NCI-H526 treated with DMSO at 0.1 percent for 48 hours (cell line): ENCODE results near the gene NUBPL.
"Not testable (repeated sequence)": the region's sequence is repeated elsewhere in the genome, so short reads cannot be mapped to it uniquely, and the experiment has no call there.

Source experiments
- DNase-seq: peaks from one replicate; lab custom pipeline; 2025; lab: John Stamatoyannopoulos, UW

NUBPL gene

GRCh38 chr14:31677052-31677451, 115.8 kb downstream of the NUBPL start:
- no peak for DNase-seq

GRCh38 chr14:31677630-31678029, 116.4 kb downstream of the NUBPL start:
- DNase-seq = no peak

GRCh38 chr14:31678421-31679249, 117.4 kb downstream of the NUBPL start:
- DNase-seq = peak; percentile 0

GRCh38 chr14:31682768-31683167, 121.6 kb downstream of the NUBPL start:
- no peak for DNase-seq

GRCh38 chr14:31687726-31688125, 126.5 kb downstream of the NUBPL start:
- no peak for DNase-seq

- DNase-seq = no peak
Measured at GRCh38 chr14:31690056-31690455, 128.9 kb downstream of the NUBPL start.

- no peak for DNase-seq
Measured at GRCh38 chr14:31692376-31692781, 131.2 kb downstream of the NUBPL start.

GRCh38 chr14:31696378-31696777, 135.2 kb downstream of the NUBPL start:
- DNase-seq = no peak

- DNase-seq = no peak
Measured at GRCh38 chr14:31699809-31700208, 138.6 kb downstream of the NUBPL start.

GRCh38 chr14:31700282-31701074, 139.3 kb downstream of the NUBPL start:
- DNase-seq = no peak

- no peak for DNase-seq
Measured at GRCh38 chr14:31702130-31702529, 140.9 kb downstream of the NUBPL start.

GRCh38 chr14:31703056-31703455, 141.9 kb downstream of the NUBPL start:
- no peak for DNase-seq

GRCh38 chr14:31705731-31706130, 144.5 kb downstream of the NUBPL start:
- no peak for DNase-seq

GRCh38 chr14:31708661-31709060, 147.5 kb downstream of the NUBPL start:
- DNase-seq = not testable (repeated sequence)

- DNase-seq = no peak
Measured at GRCh38 chr14:31712244-31713127, 151.3 kb downstream of the NUBPL start.

- DNase-seq = no peak
Measured at GRCh38 chr14:31716208-31716607, 155.0 kb downstream of the NUBPL start.

- DNase-seq = no peak
Measured at GRCh38 chr14:31717294-31718085, 156.3 kb downstream of the NUBPL start.

- DNase-seq = no peak
Measured at GRCh38 chr14:31718585-31718984, 157.4 kb downstream of the NUBPL start.

- no peak for DNase-seq
Measured at GRCh38 chr14:31718985-31719384, 157.8 kb downstream of the NUBPL start.

GRCh38 chr14:31726337-31726736, 165.1 kb downstream of the NUBPL start:
- no peak for DNase-seq

- DNase-seq = no peak
Measured at GRCh38 chr14:31727797-31728196, 166.6 kb downstream of the NUBPL start.
